K562 (cell line): ENCODE measurements around the gene SLCO2A1.

Experiments
- CBFB ChIP-seq: sonication (generic); formaldehyde crosslinking; IDR thresholded peaks from 2 replicates; pipeline ENCODE4 v1.4.0; 2020; ENCODE audit warnings: mild to moderate bottlenecking, missing genetic modification reagents
- HDAC2 ChIP-seq: fragments of 450-650 bp; IDR thresholded peaks from 2 replicates; pipeline ENCODE4 v1.6.1; 2016; ENCODE audit warnings: mild to moderate bottlenecking
- MAZ ChIP-seq, 2 experiments: fragments of 450-650 bp in 1 of 2; sonication (generic) in 1 of 2; formaldehyde crosslinking; IDR thresholded peaks in 1 of 2; conservative IDR thresholded peaks in 1 of 2; 2 replicates each; pipeline versions ENCODE4 v1.4.0 to v1.5.0; 2020; ENCODE audit warnings: mild to moderate bottlenecking in 1 of 2, missing genetic modification reagents in 1 of 2

DNA sequence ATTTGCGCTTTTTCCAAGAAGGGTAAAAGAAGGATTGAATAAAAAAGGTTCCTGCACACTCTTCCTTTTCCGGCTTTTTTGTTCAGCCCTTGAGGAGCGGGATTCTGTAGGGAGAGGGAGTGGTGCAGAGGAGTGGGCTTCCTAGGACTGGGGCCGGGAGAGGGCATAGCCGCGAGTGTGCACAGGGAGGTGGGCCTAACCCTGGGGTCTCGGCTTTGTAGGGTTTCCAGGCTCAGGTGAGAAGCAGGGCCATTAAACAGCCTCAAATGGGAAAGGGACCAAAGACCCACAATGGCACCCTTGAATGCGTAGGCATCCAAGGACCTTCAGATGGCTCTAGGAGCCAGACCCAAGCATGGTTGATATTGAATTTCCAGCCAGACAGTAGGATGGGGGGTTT, 98.6 kb downstream of the SLCO2A1 start:
- TF ChIP-seq CBFB (no peak), MAZ (CRISPR knock-in tag; conservative IDR thresholded peaks at IDR 0.05 in 1 of 2, IDR thresholded peaks at IDR 0.05 in 1 of 2) (no peak), HDAC2 (no peak)
